DND-41 (cell line): ENCODE results near the gene MARCHF10.

Experiments
- ATAC-seq: fragments of 200-7000 bp; cut with Tn5 transposase; 3 replicates; pipeline ENCODE4 v1.9.1; 2021; ENCODE audit warnings: low read depth; ENCODE audit not compliant: insufficient read depth
- DNase-seq: peaks from one replicate; pipeline ENCODE4 v3.0.0-alpha.2; 2020
- H2AFZ ChIP-seq: 2 replicates; pipeline ENCODE4 v1.6.0; 2012; ENCODE audit warnings: low read depth, low read length
- H3K27ac ChIP-seq: 2 replicates; pipeline ENCODE4 v1.5.1; 2012; ENCODE audit warnings: low read length, inconsistent platforms
- H3K27me3 ChIP-seq: fragments of 200-600 bp; sonication (generic); 2 replicates; pipeline ENCODE4 v1.6.0; 2012; ENCODE audit warnings: low read length, mild to moderate bottlenecking, inconsistent platforms; ENCODE audit not compliant: insufficient read depth, poor library complexity
- H3K36me3 ChIP-seq: 2 replicates; pipeline ENCODE4 v1.5.1; 2012; ENCODE audit warnings: low read length, inconsistent platforms; ENCODE audit not compliant: insufficient read depth
- H3K4me1 ChIP-seq: 2 replicates; pipeline ENCODE4 v1.5.1; 2012; ENCODE audit warnings: mild to moderate bottlenecking, low read length; ENCODE audit not compliant: insufficient read depth
- H3K4me2 ChIP-seq: 2 replicates; pipeline ENCODE4 v1.6.0; 2012; ENCODE audit warnings: mild to moderate bottlenecking, moderate library complexity, low read length, inconsistent platforms; ENCODE audit not compliant: insufficient read depth
- H3K4me3 ChIP-seq, 2 experiments: fragments of 200-600 bp in 1 of 2; shearing (Covaris generic) in 1 of 2; 2 replicates each; pipeline ENCODE4 v1.5.1; 2012 to 2016; ENCODE audit warnings: inconsistent platforms in 2 of 2, low read length in 2 of 2, mild to moderate bottlenecking in 2 of 2, low read depth in 1 of 2, moderate library complexity in 1 of 2
- H3K79me2 ChIP-seq: 2 replicates; pipeline ENCODE4 v1.6.0; 2012; ENCODE audit warnings: low read length, inconsistent platforms; ENCODE audit not compliant: insufficient read depth
- H3K9ac ChIP-seq: 2 replicates; pipeline ENCODE4 v1.6.0; 2012; ENCODE audit warnings: low read depth, mild to moderate bottlenecking, inconsistent platforms, low read length, moderate library complexity
- H3K9me3 ChIP-seq: 2 replicates; pipeline ENCODE4 v1.5.1; 2012; ENCODE audit warnings: low read length, moderate library complexity, mild to moderate bottlenecking, inconsistent platforms; ENCODE audit not compliant: insufficient read depth, severe bottlenecking
- H4K20me1 ChIP-seq: 2 replicates; pipeline ENCODE4 v1.6.0; 2012; ENCODE audit warnings: low read length; ENCODE audit not compliant: insufficient read depth
- EZH2 ChIP-seq: IDR thresholded peaks from 3 replicates; pipeline ENCODE4 v1.6.1; 2012; ENCODE audit warnings: borderline replicate concordance, low read depth, mild to moderate bottlenecking, moderate library complexity, low read length, inconsistent platforms; ENCODE audit not compliant: severe bottlenecking
- TF ChIP-seq, protein P1 (sequence below): IDR thresholded peaks from 2 replicates; pipeline ENCODE4 v1.5.1; 2012; ENCODE audit warnings: borderline replicate concordance, low read length, moderate library complexity, mild to moderate bottlenecking; ENCODE audit not compliant: poor library complexity, severe bottlenecking; ENCODE audit errors: extremely low read depth

MARCHF10 gene

DNA sequence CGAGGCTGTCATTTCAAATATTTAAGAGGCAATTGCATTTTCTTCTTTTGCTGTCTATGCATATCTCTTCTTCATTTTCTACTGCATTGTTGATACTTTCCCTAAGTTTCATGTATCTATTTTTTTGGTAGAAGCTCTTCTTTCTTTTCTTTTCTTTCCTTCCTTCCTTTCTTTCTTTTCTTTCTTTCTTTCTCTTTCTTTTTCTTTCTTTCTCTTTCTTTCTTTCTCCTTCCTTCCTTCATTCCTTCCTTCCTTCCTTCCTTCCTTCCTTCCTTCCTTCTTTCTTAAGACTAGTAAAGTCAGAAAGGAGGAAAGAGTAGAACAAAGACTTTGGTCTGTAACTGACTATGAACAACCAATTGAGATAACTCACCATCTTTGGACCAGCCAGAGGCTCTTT is 146.8 kb downstream of the MARCHF10 start:
- no peak overlapping the region for H3K4me3 ChIP-seq
- no peaks in the 10 kb centered on the region for H4K20me1 ChIP-seq
- no peak overlapping the region for H3K4me2 ChIP-seq
- H3K4me1 ChIP-seq, result no peaks in the 10 kb centered on the region
- no peaks in the 10 kb centered on the region for H3K79me2 ChIP-seq
- ATAC-seq (no peak), DNase-seq (no peak)
- no peak overlapping the region for H3K9ac ChIP-seq
- H3K27me3 ChIP-seq, result no peaks in the 10 kb centered on the region
- no peak overlapping the region for H3K27ac ChIP-seq
- TF ChIP-seq, protein P1, sequence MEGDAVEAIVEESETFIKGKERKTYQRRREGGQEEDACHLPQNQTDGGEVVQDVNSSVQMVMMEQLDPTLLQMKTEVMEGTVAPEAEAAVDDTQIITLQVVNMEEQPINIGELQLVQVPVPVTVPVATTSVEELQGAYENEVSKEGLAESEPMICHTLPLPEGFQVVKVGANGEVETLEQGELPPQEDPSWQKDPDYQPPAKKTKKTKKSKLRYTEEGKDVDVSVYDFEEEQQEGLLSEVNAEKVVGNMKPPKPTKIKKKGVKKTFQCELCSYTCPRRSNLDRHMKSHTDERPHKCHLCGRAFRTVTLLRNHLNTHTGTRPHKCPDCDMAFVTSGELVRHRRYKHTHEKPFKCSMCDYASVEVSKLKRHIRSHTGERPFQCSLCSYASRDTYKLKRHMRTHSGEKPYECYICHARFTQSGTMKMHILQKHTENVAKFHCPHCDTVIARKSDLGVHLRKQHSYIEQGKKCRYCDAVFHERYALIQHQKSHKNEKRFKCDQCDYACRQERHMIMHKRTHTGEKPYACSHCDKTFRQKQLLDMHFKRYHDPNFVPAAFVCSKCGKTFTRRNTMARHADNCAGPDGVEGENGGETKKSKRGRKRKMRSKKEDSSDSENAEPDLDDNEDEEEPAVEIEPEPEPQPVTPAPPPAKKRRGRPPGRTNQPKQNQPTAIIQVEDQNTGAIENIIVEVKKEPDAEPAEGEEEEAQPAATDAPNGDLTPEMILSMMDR, result no peak
- TF ChIP-seq EZH2, result no peak
- H2AFZ ChIP-seq, result no peak overlapping the region
- H3K9me3 ChIP-seq, result peaks cover 10% of the 10 kb centered on the region
- H3K36me3 ChIP-seq, result 0 out of 2 replicates have a peak, but pooled peaks cover 4% of the 10 kb centered on the region

DNA sequence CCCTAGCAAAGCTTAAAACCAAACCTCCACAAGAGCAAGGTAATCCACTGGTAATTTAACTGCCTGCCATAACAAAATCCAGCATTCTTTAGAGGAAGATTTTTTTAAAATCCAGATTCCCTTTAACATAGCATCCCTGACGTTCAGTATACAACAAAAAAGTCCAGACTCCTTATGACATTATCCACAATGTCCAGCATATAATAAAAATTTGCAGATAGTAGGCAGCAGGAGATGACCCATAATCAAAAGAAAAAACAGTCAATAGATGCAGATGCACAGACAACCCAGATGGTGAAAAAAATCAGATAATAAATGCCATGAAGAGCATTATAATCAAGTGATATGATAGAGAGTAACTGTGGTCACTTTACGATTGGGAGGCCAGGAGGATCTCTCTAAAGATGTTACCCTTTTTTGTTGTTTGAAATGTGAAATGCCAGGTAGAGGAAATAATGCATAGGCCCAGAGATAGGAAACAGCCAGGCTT is 147.4 kb downstream of the MARCHF10 start:
- ATAC-seq (no peak), DNase-seq (no peak)
- H3K9ac ChIP-seq, result no peak overlapping the region
- 0 out of 2 replicates have a peak, but pooled peaks cover 4% of the 10 kb centered on the region for H3K36me3 ChIP-seq
- no peak for TF ChIP-seq EZH2
- TF ChIP-seq, protein P1, result no peak
- no peaks in the 10 kb centered on the region for H4K20me1 ChIP-seq
- H3K27ac ChIP-seq, result no peak overlapping the region
- H3K4me1 ChIP-seq, result no peaks in the 10 kb centered on the region
- peaks cover 10% of the 10 kb centered on the region for H3K9me3 ChIP-seq
- H3K4me3 ChIP-seq, result no peak overlapping the region
- no peaks in the 10 kb centered on the region for H3K79me2 ChIP-seq
- no peak overlapping the region for H2AFZ ChIP-seq
- no peak overlapping the region for H3K4me2 ChIP-seq
- no peaks in the 10 kb centered on the region for H3K27me3 ChIP-seq

DNA sequence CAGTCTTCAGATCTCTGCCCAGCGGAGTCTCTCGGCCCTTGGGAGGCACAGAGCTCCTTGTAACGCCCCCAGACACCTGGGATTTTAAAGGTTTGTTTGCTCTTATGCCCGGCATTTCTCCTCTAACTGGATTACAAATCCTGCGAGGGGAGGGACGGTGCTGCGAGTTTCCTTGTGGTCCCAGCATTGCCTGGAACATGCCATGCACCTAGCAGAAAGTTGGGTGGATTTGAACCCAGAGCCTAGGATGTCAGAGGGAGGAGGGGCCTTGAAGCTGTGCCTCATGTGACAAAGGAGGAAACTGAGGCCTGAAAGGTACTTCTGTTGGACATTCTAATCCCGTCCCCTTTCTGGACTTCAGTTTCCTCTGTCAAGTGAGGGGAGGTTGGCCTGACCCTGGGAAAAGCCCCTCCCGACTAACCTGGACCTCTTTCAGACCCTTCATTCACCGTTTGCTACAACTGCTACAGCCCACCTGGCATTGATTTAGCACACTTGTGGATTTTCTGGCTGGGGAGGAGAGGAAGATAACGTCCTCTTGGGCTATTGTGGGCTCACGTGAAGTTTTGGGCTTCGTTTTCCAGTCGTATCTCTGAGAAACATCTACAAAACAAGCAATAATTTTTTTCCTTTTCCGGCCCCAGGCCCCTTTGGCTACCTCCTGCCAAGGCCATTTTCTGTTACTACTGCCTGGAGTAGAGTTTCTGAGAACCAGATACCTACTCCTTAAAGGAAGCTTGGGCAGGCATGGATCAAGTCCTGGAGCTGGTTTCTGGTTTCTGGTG is 149.8 kb downstream of the MARCHF10 start:
- no peak overlapping the region for H3K27ac ChIP-seq
- no peak for ATAC-seq
- no peak overlapping the region for H3K4me2 ChIP-seq
- DNase-seq, result no peak
- H3K79me2 ChIP-seq, result no peaks in the 10 kb centered on the region
- H3K4me1 ChIP-seq, result peaks cover 4% of the 10 kb centered on the region
- H2AFZ ChIP-seq, result no peak overlapping the region
- H3K4me3 ChIP-seq, result no peak overlapping the region
- H3K9me3 ChIP-seq, result peaks cover 10% of the 10 kb centered on the region
- H4K20me1 ChIP-seq, result no peaks in the 10 kb centered on the region
- H3K36me3 ChIP-seq, result 0 out of 2 replicates have a peak, but pooled peaks cover 4% of the 10 kb centered on the region
- no peak for TF ChIP-seq EZH2
- TF ChIP-seq, protein P1, result no peak
- no peaks in the 10 kb centered on the region for H3K27me3 ChIP-seq
- no peak overlapping the region for H3K9ac ChIP-seq
